GM15510 (cell line): Measurements from ENCODE around the gene SHFL.

Source experiments
- POLR2A ChIP-seq: IDR thresholded peaks from 3 replicates; pipeline ENCODE4 v1.6.1; 2011; ENCODE audit warnings: borderline replicate concordance; ENCODE audit not compliant: insufficient read length; ENCODE audit errors: extremely low read depth

SHFL gene

GRCh38 chr19:10076535-10076934 lies 9.6 kb upstream of the SHFL start:
- TF ChIP-seq POLR2A, result no peak

- TF ChIP-seq POLR2A, result no peak
These were observed 7.8 kb upstream of the SHFL start for GRCh38 chr19:10078329-10078728.

- TF ChIP-seq POLR2A, result no peak
These were observed 7.1 kb upstream of the SHFL start for GRCh38 chr19:10079031-10079453.

- TF ChIP-seq POLR2A, result no peak
These were observed 2.2 kb upstream of the SHFL start for GRCh38 chr19:10083911-10084310.

GRCh38 chr19:10084803-10085202 lies 1.3 kb upstream of the SHFL start:
- TF ChIP-seq POLR2A, result no peak

GRCh38 chr19:10086591-10087192 lies 575 bp downstream of the SHFL start:
- TF ChIP-seq POLR2A, result peak; percentile 14

GRCh38 chr19:10087296-10088061 lies 1.4 kb downstream of the SHFL start:
- TF ChIP-seq POLR2A, result no peak

- no peak for TF ChIP-seq POLR2A
These were observed 2.9 kb downstream of the SHFL start for GRCh38 chr19:10088949-10089554.

GRCh38 chr19:10089801-10090375 lies 3.8 kb downstream of the SHFL start:
- no peak for TF ChIP-seq POLR2A

- no peak for TF ChIP-seq POLR2A
These were observed 5.2 kb downstream of the SHFL start for GRCh38 chr19:10091370-10091687.

- no peak for TF ChIP-seq POLR2A
These were observed 6.0 kb downstream of the SHFL start for GRCh38 chr19:10091895-10092641.

GRCh38 chr19:10092648-10093294 lies 6.7 kb downstream of the SHFL start:
- TF ChIP-seq POLR2A, result no peak

- peak; percentile 12 for TF ChIP-seq POLR2A
These were observed 7.4 kb downstream of the SHFL start for GRCh38 chr19:10093295-10094186.

- TF ChIP-seq POLR2A, result no peak
These were observed 9.5 kb downstream of the SHFL start for GRCh38 chr19:10095622-10095947.
